Adrenal gland (tissue), 5 donors: Measurements from ENCODE around the gene ADAMTSL3.

Experiments used
- CTCF ChIP-seq, 6 experiments: fragments of 450-650 bp in 4 of 6; fragments of 200-600 bp in 2 of 6; sonication (generic) in 1 of 6; IDR thresholded peaks; 1 replicate in 5 of 6; 2 replicates in 1 of 6; pipeline versions ENCODE4 v1.5.1 to v1.8.0; 2016 to 2021; ENCODE audit warnings: antibody characterized with exemption in 6 of 6, mild to moderate bottlenecking in 2 of 6, moderate library complexity in 1 of 6
- POLR2A ChIP-seq, 2 donors: fragments of 450-650 bp; IDR thresholded peaks; one replicate each; pipeline ENCODE4 v1.6.1; 2017; ENCODE audit warnings: antibody characterized with exemption in 2 of 2, mild to moderate bottlenecking in 2 of 2, moderate library complexity in 1 of 2
- donor health status: DM: no; HTN: no; CAD: no.

- TF ChIP-seq CTCF (IDR thresholded peaks at IDR 0.05) = peak in 4 of 6 experiments; percentile 6 to 25 (median 16)
- TF ChIP-seq POLR2A (IDR thresholded peaks at IDR 0.05) = no peak
Observed at GRCh38 chr15:84035399-84035766, 381.5 kb downstream of the ADAMTSL3 start.
